SK-N-MC (cell line): ENCODE data around the gene CDC73.

Experiments used
- EZH2 ChIP-seq: fragments of 200-600 bp; sonication (generic); IDR thresholded peaks from one replicate; pipeline ENCODE4 v1.6.1; 2017; ENCODE audit warnings: antibody characterized with exemption
- FOXP2 ChIP-seq: optimal IDR thresholded peaks from 2 replicates; pipeline ENCODE3; 2011; ENCODE audit warnings: mild to moderate bottlenecking, moderate library complexity; ENCODE audit not compliant: insufficient read depth; ENCODE audit errors: extremely low read length, control extremely low read depth
- POLR2AphosphoS5 ChIP-seq: IDR thresholded peaks from 2 replicates; pipeline ENCODE4 v1.6.1; 2012; ENCODE audit warnings: mild to moderate bottlenecking, low read depth, low read length, borderline replicate concordance

- TF ChIP-seq EZH2 (no peak), POLR2AphosphoS5 (no peak), FOXP2 (no peak)
Measured at GRCh38 chr1:193105821-193106177, 16.0 kb upstream of the CDC73 start.
